Measurements from ENCODE around the gene SNAP47.

DNA sequence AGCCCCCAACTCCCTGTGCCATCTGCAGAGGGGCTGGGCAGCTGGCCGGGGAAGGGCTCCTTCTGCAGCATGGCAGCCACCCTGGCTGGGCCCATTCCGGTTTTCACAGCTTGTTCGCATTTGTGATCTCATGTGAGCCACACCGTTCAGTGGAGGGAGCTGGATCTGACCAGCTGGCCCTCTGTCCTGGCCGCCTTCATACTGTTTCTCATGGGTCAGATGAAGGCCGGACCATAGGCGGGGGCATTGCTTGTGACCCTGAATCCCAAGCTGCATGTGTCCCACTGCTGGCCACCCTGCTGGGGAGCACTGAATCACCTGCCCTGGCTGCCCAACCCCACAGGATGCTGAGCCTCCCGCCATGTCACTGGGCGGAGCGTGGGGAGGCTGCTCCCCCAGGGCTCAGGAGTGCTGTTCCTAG lies 43.8 kb downstream of the SNAP47 start:
- TF ChIP-seq, protein P1, sequence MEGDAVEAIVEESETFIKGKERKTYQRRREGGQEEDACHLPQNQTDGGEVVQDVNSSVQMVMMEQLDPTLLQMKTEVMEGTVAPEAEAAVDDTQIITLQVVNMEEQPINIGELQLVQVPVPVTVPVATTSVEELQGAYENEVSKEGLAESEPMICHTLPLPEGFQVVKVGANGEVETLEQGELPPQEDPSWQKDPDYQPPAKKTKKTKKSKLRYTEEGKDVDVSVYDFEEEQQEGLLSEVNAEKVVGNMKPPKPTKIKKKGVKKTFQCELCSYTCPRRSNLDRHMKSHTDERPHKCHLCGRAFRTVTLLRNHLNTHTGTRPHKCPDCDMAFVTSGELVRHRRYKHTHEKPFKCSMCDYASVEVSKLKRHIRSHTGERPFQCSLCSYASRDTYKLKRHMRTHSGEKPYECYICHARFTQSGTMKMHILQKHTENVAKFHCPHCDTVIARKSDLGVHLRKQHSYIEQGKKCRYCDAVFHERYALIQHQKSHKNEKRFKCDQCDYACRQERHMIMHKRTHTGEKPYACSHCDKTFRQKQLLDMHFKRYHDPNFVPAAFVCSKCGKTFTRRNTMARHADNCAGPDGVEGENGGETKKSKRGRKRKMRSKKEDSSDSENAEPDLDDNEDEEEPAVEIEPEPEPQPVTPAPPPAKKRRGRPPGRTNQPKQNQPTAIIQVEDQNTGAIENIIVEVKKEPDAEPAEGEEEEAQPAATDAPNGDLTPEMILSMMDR (IDR thresholded peaks at IDR 0.05) = no peak
- TF ChIP-seq POLR2AphosphoS5 (IDR thresholded peaks at IDR 0.05) = no peak

Data from prostate gland (tissue), 2 donors.